Mesenteric fat pad (tissue), 1 donor: ENCODE measurements around the gene CCDC30. TPM values are rescaled to one million over a fixed set of nuclear protein-coding genes. Genes with fewer than 3 reads are reported as not detected.
"Not testable (repeated sequence)": the region's sequence is repeated elsewhere in the genome, so short reads cannot be mapped to it uniquely, and the experiment has no call there.

Experiments used
- DNase-seq: peaks from one replicate; pipeline ENCODE4 v3.0.0-alpha.2; 2020; ENCODE audit warnings: low spot score
- total RNA-seq: library from RNA; stranded (reverse); fragmentation: NEBNext Ultra II Directional; extraction: Animal tissue kit (Norgen Biotek cat#: 25700); gene quantifications from one replicate; pipeline ENCODE4 v1.2.1, GENCODE V29; 2021
- donor health status: DM: yes; HTN: yes; CAD: no.

The CCDC30 gene
- total RNA-seq, 1 donor from 2014 or later: 1.6 TPM

GRCh38 chr1:42646056-42646455 is 183.0 kb downstream of the CCDC30 start:
- DNase-seq: no peak

GRCh38 chr1:42657201-42657600 is 194.1 kb downstream of the CCDC30 start:
- no peak for DNase-seq

DNA sequence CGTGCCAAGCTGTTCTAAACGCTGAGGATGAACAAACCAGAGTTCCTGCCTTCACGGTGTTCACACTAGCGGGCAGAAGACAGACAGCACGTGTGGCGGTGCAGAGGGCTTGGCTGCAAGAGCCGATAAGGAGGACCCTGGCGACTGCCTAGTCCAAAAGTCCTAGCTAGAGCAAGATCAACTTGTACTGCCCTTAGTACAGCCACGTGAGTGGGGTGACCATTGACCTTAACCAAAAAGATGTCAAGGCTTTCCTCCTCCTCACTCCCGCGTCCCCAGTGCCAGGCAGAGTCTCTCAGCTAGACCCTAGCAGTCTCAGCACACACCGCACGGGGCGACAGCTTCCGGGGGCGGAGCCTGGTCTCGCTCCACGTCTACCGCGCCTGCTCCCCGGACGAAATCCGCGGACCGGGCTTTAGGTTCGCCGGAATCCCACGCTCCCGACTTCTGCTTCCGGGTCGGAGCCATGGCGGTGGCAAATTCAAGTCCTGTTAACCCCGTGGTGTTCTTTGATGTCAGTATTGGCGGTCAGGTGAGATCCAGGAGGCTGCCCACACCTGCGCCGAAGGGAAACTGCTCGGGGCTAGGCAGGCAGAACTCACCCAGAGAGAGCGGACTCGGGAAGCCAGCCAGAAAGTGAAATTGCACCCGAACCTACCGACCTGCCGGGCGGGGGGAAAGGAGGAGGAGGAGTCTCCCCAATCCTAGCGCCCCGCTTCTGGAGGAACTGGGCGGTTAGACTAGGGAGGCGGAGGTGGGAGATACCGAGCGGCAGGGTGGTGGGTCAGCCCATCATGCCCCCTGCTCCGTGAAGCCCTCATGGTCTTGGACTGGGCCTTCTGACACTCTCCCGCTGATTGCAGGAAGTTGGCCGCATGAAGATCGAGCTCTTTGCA is 195.1 kb downstream of the CCDC30 start, which contains the start of gene PPIH:
Gene PPIH, plus strand, starts transcription at position 443 of the 896 bp plus-strand sequence. Its CDS starts 24 bp downstream, at position 467.
- peak; percentile 98 for DNase-seq

GRCh38 chr1:42658877-42659337 is 195.8 kb downstream of the CCDC30 start:
- DNase-seq: no peak

DNA sequence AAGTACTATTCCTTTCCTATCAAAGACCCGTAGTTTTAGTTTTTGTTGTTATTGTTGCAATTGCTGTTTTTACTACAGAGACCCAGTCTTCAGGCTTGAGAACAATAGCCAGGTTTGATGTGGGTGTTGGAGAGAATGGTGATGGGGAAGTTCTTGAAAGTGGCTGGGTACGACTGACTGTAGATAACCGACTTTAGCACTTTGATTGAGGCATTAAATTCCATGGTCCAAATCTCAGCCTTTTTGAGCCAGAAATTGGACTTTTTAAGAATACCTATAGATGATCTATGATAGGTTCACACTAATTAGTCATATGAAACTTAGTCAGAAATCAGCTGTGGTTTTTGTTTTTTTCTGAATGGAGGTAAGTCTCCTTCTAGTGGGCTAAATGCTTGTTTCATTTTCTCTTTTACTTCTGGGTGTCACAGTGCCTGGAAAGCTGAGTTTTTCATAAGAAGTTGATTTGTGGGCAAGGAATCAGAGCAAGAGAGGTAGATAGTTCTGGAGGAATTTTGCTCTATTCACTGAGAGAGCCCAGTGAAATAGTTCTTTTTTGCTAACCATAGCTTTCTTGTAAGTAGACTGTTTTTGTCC is 197.9 kb downstream of the CCDC30 start:
- no peak for DNase-seq

DNA sequence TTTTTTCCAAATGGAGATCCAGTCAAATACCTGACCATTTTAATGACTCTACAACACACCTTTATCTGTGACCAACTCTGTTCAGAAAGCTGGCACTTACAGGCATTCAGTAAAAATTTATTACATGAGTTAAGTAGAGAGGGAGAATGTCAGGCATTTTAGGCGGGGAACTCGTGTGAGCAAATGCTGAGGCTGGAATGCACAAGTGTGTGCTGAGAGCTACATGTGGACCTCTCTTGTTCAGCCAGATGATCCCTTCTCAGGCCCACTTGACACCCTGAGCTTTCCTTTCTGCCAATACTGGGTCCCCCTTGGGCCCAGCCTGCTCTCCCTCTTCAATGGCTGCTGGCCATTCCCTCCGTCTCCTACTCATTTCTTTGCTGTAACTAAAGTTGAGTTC is 206.8 kb downstream of the CCDC30 start:
- no peak for DNase-seq

- DNase-seq: no peak
These were observed 207.3 kb downstream of the CCDC30 start for GRCh38 chr1:42670425-42670824.

DNA sequence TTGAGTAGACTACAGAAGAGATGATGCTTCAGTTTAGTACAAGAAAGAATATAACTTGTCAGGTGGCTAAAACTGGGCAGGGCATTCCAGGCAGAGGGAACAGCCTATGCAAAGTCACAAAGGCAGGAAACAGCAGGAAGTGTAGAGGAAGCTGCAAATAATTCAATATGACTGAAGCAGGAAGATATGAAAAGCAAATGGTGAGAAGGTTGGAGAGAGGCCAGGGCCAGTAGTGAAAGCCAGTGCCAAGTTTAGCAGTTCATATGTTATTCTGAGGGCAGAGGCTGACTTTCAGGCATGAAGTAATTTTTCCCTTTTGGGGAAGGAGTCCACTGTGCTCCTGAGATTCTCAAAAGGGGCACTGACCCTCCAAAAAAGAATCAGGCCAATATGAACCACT is 211.1 kb downstream of the CCDC30 start:
- no peak for DNase-seq

DNA sequence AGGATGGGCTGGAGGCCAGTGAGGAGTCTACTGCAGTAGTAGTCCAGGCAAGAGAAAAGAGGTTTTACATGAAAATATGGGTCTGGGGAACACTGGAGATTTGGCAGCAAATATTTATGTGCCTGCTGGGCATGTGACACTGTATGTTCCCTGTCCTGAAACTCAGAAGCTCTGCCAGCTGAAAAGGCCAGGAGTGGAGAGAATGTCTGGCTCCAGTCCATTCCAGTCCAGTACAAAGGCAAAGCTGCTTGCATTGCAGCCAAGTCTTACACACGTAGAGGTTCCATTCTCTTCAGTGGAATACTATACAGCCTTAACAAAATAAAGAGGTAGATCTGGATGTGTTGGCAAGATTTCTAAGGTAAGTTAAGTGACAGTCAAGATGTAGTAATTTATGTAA is 211.6 kb downstream of the CCDC30 start:
- DNase-seq: no peak

- DNase-seq: no peak
These were observed 212.4 kb downstream of the CCDC30 start for GRCh38 chr1:42675467-42675866.

GRCh38 chr1:42676534-42677087 is 213.5 kb downstream of the CCDC30 start:
- no peak for DNase-seq

GRCh38 chr1:42679364-42679983 is 216.4 kb downstream of the CCDC30 start:
- no peak for DNase-seq

DNA sequence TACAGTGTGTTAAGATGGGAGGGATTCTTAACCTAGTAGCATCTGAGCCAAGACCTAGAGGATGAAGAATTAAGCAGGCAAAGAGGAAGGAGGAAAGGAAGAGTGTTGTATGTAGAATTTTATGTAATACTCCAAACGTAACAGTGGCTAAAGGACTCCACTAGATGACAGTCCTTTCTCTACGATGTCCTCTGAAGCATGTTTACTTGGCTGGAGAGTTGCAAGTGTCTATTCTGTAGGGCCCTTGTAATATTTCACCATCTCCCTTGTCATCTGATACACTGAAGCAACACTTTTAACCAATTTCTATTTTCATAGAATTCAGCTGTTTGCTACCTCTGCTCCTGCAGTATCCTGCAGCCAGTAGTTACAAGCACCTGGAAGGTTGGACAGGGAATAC is 217.0 kb downstream of the CCDC30 start:
- DNase-seq: no peak

DNA sequence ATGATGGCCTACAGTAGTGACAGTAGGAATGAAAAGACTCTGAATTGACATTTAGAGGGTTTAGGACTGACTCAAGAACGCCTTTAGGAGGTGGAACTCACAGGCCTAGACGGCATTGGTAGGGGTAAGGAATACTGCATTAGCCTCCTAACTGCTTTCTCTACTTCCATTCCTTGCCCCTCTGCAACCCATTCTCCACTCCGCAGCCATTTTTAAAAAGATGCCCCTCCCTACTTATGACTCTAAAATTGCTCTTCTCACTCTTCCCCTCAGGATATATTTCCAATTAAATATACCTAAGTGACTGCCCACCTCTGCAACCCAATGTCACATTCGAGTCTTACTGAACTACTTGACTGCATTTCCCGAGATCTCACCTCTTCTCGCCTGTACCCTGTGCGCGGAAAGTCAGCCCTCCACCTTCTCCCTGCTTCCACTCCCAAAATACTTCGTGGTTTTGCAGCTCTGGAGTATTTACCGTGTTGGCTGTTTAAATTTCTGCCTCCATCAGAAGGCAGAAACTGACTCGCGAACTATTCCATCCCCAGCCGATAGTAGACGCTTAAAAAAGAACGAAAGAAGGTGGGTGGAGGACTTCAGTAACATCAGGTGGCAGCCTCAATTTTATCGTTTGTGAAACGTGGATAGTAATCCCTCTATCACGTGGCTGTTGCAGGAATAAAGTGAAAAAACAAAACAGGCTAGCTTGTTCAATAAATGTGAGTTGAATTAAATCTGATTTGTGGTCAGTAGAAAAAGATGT is 218.0 kb downstream of the CCDC30 start:
- no peak for DNase-seq

DNA sequence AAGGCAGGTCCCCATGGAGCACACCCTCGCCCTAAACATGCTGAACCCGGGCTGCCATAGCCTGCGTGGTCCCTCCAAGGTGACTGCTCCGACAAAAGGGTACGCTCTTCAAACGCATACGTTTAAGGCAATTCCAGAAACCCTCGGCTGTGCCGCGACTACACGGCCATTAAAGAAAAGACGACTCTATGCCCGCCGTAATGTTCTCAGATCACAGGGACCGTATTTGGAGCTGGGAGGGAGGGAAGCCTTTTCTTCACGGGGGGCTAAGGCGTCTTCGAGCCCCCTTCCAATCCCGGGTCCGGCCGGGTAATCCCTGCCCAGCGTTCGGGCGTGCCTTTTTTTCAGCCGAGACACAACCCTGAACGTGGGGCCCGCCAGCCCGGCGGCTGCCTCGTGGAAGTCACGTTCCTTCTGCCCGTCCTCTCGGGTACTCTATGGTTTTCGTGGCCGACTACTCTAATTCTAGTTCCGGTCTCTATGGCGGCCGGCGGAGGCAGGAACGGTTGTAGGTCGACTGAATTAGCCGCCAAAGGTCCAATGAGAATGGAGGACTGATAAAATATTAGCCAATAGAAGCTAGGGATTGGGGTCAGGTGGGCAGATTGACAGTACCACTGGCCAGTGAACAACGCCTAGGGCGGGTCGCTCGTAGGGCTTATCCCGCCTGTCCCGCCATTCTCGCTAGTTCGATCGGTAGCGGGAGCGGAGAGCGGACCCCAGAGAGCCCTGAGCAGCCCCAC is 218.8 kb downstream of the CCDC30 start, which contains the start of gene YBX1:
Gene YBX1, plus strand, starts transcription at position 678 of the 743 bp plus-strand sequence. CDS start 148 bp downstream, outside the sequence.
- DNase-seq: peak; percentile 96

- not testable (repeated sequence) for DNase-seq
These were observed 219.3 kb downstream of the CCDC30 start for GRCh38 chr1:42682484-42682738.

DNA sequence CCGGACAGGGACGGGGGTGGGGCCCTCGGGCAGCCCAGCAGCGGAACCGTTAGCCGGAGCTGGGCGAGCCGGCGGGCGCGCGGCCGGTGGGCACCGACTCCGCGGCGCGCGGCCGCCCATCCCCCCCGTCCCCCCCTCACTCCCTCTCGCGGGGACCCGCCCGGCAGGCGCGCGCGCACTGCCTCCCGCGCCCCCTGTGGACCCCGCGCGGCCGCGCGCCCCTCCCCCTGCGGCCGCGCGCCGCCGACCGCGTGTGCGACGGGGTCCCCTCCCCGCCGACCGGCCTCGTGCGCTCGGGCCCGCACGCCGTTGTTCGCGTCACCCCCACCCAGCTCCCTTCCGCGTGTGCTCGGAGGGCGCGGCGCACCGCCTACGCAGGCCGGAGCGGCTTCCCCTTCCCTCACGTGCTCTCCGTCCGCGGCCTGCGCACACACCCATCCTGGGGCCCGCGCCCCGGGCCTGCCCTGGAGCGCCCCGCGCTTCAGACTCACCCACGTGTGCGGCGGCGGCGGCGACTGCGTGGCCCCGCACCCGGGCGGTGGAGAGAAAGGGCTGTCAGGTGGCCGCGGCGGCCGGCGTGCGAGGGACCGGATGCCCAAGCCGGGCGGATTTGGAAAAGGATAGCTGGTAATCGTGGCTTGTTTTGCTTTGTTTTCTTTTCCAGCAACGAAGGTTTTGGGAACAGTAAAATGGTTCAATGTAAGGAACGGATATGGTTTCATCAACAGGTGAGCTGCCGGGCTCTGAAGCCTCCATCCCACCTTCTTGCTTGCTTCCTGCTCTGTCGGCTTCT is 219.8 kb downstream of the CCDC30 start:
- peak; percentile 94 for DNase-seq

DNA sequence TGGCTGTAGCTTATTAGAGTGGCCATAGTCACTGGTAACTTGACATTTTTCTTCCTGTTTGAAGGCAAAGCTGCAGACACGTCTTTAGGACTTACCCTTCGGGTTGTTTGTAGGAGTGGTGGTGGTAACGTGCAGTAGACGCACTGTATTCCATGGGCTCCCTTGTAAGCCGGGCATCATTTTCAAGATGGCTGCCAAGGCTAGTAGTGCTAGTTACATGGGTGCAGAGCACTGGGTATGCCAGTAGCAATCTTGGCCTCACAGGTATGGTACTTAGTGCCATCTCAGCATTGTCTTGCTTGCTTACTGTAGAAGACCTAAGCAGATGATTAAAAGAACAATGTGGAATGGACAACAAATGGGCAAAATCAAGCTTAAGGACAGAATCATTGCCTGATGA is 221.1 kb downstream of the CCDC30 start:
- no peak for DNase-seq

- DNase-seq: no peak
These were observed 223.3 kb downstream of the CCDC30 start for GRCh38 chr1:42686418-42686817.

DNA sequence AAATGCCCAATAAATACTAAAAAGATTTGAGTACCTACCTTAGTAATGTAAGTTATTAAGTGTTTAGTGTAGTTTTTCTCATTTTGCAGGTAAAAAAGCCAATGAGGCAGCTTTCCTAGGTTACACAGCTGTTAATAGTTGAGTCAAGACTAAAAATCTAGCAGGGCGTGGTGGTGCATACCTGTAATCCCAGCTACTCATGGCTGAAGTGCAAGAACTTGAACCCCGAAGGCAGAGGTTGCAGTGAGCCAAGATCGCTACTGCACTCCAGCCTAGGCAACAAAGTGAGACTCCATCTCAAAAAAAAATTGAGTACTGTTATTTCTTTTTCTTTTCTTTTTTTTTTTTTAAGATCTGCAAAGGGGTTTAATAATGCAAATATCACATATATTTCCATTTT is 226.8 kb downstream of the CCDC30 start:
- no peak for DNase-seq
